ENCODE data around the gene CLPTM1. TPM values are rescaled to one million over a fixed set of nuclear protein-coding genes. Genes with fewer than 3 reads are reported as not detected.

The CLPTM1 gene
- total RNA-seq, 1 donor from 2014 or later = 109 TPM

Other genes starting within 250 kb of the CLPTM1 start
- 73.8 TPM for gene BCL3, start 206.7 kb upstream of the CLPTM1 start, total RNA-seq
- gene CBLC, start 177.5 kb upstream of the CLPTM1 start, total RNA-seq = not detected
- gene BCAM, start 146.3 kb upstream of the CLPTM1 start, total RNA-seq = 42.3 TPM
- 103 TPM for gene NECTIN2, start 109.1 kb upstream of the CLPTM1 start, total RNA-seq
- gene TOMM40, start 64.1 kb upstream of the CLPTM1 start, total RNA-seq = 60.5 TPM
- 162 TPM for gene APOE, start 49.6 kb upstream of the CLPTM1 start, total RNA-seq
- gene APOC1, start 40.8 kb upstream of the CLPTM1 start, total RNA-seq = 32.3 TPM
- gene APOC4, start 13.1 kb upstream of the CLPTM1 start, total RNA-seq = not detected
- 1.8 TPM for gene APOC2, start 9.3 kb upstream of the CLPTM1 start, total RNA-seq
- gene RELB, start 46.1 kb downstream of the CLPTM1 start, total RNA-seq = 17.7 TPM
- gene CLASRP, start 83.7 kb downstream of the CLPTM1 start, total RNA-seq = 78.3 TPM
- gene ZNF296, start 121.1 kb downstream of the CLPTM1 start, total RNA-seq = 0.61 TPM
- 18.3 TPM for gene GEMIN7, start 123.9 kb downstream of the CLPTM1 start, total RNA-seq
- gene PPP1R37, start 137.8 kb downstream of the CLPTM1 start, total RNA-seq = 22.0 TPM
- not detected for gene NKPD1, start 205.6 kb downstream of the CLPTM1 start, total RNA-seq
- 12.3 TPM for gene TRAPPC6A, start 222.9 kb downstream of the CLPTM1 start, total RNA-seq
- 8.4 TPM for gene BLOC1S3, start 223.4 kb downstream of the CLPTM1 start, total RNA-seq